ENCODE results near the gene CYLC2.

The CYLC2 gene

GRCh38 chr9:102995033-102995432, at the start of gene CYLC2:
Gene CYLC2, plus strand, starts transcription at chr9:102995333. Its CDS starts 48 bp downstream, at chr9:102995381.
- no peak for TF ChIP-seq CTCF (IDR thresholded peaks at IDR 0.05; ENCODE audit: low read depth, low read length)

GRCh38 chr9:102950346-102950745, 44.8 kb upstream of the CYLC2 start:
- TF ChIP-seq CTCF (IDR thresholded peaks at IDR 0.05; ENCODE audit: low read depth, low read length) = no peak

More at GRCh38 chr9:102995033-102995432, at the start of gene CYLC2:
- H3K4me3 ChIP-seq (ENCODE audit: low read depth, low read length) = no peak within 1 kb of the TSS

GRCh38 chr9:102966999-102967398, 28.1 kb upstream of the CYLC2 start:
- no peak for TF ChIP-seq CTCF (IDR thresholded peaks at IDR 0.05; ENCODE audit: low read depth, low read length)
- H3K4me3 ChIP-seq (ENCODE audit: low read depth, low read length) = no peak overlapping the region

More at GRCh38 chr9:102950346-102950745, 44.8 kb upstream of the CYLC2 start:
- no peak overlapping the region for H3K4me3 ChIP-seq (ENCODE audit: low read depth, low read length)

GRCh38 chr9:102967979-102968378, 27.2 kb upstream of the CYLC2 start:
- TF ChIP-seq CTCF (IDR thresholded peaks at IDR 0.05; ENCODE audit: low read depth, low read length) = no peak
- no peak overlapping the region for H3K4me3 ChIP-seq (ENCODE audit: low read depth, low read length)

- no peak for TF ChIP-seq CTCF (IDR thresholded peaks at IDR 0.05; ENCODE audit: low read depth, low read length)
- H3K4me3 ChIP-seq (ENCODE audit: low read depth, low read length) = no peak overlapping the region
These were observed 22.4 kb upstream of the CYLC2 start for GRCh38 chr9:102972780-102973179.

GRCh38 chr9:102974530-102974929, 20.6 kb upstream of the CYLC2 start:
- no peak for TF ChIP-seq CTCF (IDR thresholded peaks at IDR 0.05; ENCODE audit: low read depth, low read length)
- H3K4me3 ChIP-seq (ENCODE audit: low read depth, low read length) = no peak overlapping the region

- TF ChIP-seq CTCF (IDR thresholded peaks at IDR 0.05; ENCODE audit: low read depth, low read length) = no peak
- H3K4me3 ChIP-seq (ENCODE audit: low read depth, low read length) = no peak overlapping the region
These were observed 19.9 kb upstream of the CYLC2 start for GRCh38 chr9:102975251-102975650.

Measured in WI38 (cell line).